Natural killer cell (primary cell): ENCODE data around the gene NCMAP. TPM values are rescaled to one million over a fixed set of nuclear protein-coding genes. Genes with fewer than 3 reads are reported as not detected.

ENCODE experiments used
- ATAC-seq, 3 donors: fragments of 150-1000 bp in 2 of 3; fragments of 200-7000 bp in 1 of 3; cut with Tn5 transposase; 1 replicate in 1 of 3; 2 replicates in 2 of 3; pipeline ENCODE4 v1.10.0; 2021; ENCODE audit warnings: mild to moderate bottlenecking in 2 of 3, moderate library complexity in 2 of 3
- DNase-seq, 2 donors: peaks; one replicate each; pipeline versions ENCODE4 v3.0.0 to v3.0.0-alpha.2; 2013 to 2021; ENCODE audit warnings: mixed read lengths in 1 of 2
- H3K27ac ChIP-seq: one replicate; pipeline ENCODE4 v1.5.1; 2013; ENCODE audit warnings: mild to moderate bottlenecking, low read length
- H3K27me3 ChIP-seq: one replicate; pipeline ENCODE4 v1.6.1; 2013; ENCODE audit warnings: low read length; ENCODE audit not compliant: control insufficient read depth, insufficient read depth
- H3K36me3 ChIP-seq: one replicate; pipeline ENCODE4 v1.6.1; 2013; ENCODE audit warnings: low read length; ENCODE audit not compliant: control insufficient read depth, insufficient read depth
- H3K4me1 ChIP-seq: one replicate; pipeline ENCODE4 v1.6.1; 2013; ENCODE audit warnings: low read length; ENCODE audit not compliant: control insufficient read depth, insufficient read depth
- H3K4me3 ChIP-seq: one replicate; pipeline ENCODE4 v1.5.1; 2013; ENCODE audit warnings: low read length
- H3K9me3 ChIP-seq: one replicate; pipeline ENCODE4 v1.6.1; 2013; ENCODE audit warnings: low read length; ENCODE audit not compliant: control insufficient read depth, insufficient read depth
- H3K27ac Mint-ChIP-seq, 2 donors: one replicate each; pipeline ENCODE4 v1.8.0; 2022; ENCODE audit warnings: mild to moderate bottlenecking in 2 of 2, mixed read lengths in 2 of 2, moderate library complexity in 1 of 2
- H3K27me3 Mint-ChIP-seq, 2 donors: one replicate each; pipeline ENCODE4 v1.8.0; 2022; ENCODE audit warnings: low read depth in 2 of 2, mixed read lengths in 2 of 2
- H3K36me3 Mint-ChIP-seq: one replicate; pipeline ENCODE4 v1.8.0; 2022; ENCODE audit warnings: mixed read lengths
- H3K4me1 Mint-ChIP-seq, 2 donors: one replicate each; pipeline ENCODE4 v1.8.0; 2022; ENCODE audit warnings: mixed read lengths in 2 of 2
- H3K4me3 Mint-ChIP-seq: one replicate; pipeline ENCODE4 v1.8.0; 2022; ENCODE audit warnings: mild to moderate bottlenecking, moderate library complexity, mixed read lengths
- H3K9me3 Mint-ChIP-seq, 2 donors: one replicate each; pipeline ENCODE4 v1.8.0; 2022; ENCODE audit warnings: mixed read lengths in 2 of 2
- CTCF ChIP-seq: fragments of 200-600 bp; IDR thresholded peaks from one replicate; pipeline ENCODE4 v1.8.0; 2022; ENCODE audit warnings: antibody characterized with exemption
- WGBS: methylation state at CpG from one replicate; pipeline ENCODE4 v1.1.7; 2013; ENCODE audit warnings: missing lambda C conversion rate; ENCODE audit not compliant: insufficient coverage; 5-methylcytosine and 5-hydroxymethylcytosine counted together
- intact Hi-C: fragments of 100-400 bp; cut with micrococcal nuclease; formaldehyde crosslinking; loops from one replicate; pipeline ENCODE4 v1.14.2; 2022
- total RNA-seq, 4 donors: library from RNA; stranded (reverse); fragments of 120-200 nt in 1 of 4; gene quantifications; one replicate each; pipeline versions ENCODE4 v1.2.3 to v1.2.4, GENCODE V29; 2013 to 2022

Gene NCMAP
- total RNA-seq, 3 donors from 2014 or later (not counting 1 experiment from before 2014, with no cell fraction given): not detected

- H3K9me3 ChIP-seq: peaks cover 3% of the 10 kb centered on the region
- H3K27me3 Mint-ChIP-seq: peaks cover 5 to 31% of the 10 kb centered on the region in 2 donors
- no peak overlapping the region for H3K27ac ChIP-seq
- WGBS: 71% methylated on average over 8 of the region's 15 CpGs
- H3K4me3 ChIP-seq: no peak overlapping the region
- H3K4me3 Mint-ChIP-seq: no peak overlapping the region
- TF ChIP-seq CTCF: no peak
- H3K4me1 Mint-ChIP-seq: peaks cover 18 to 19% of the 10 kb centered on the region in 2 donors
- no peak overlapping the region for H3K27ac Mint-ChIP-seq
- DNase-seq (peak in 1 of 2 donors; percentile 27), ATAC-seq (no peak)
- H3K4me1 ChIP-seq: peaks cover 13% of the 10 kb centered on the region
- no peaks in the 10 kb centered on the region for H3K36me3 ChIP-seq
- intact Hi-C loops: no loop called here
- H3K36me3 Mint-ChIP-seq: no peaks in the 10 kb centered on the region
- H3K9me3 Mint-ChIP-seq: no peaks in the 10 kb centered on the region
- H3K27me3 ChIP-seq: no peaks in the 10 kb centered on the region
These were observed 15.6 kb upstream of the NCMAP start for GRCh38 chr1:24540051-24540905.

GRCh38 chr1:24540906-24541710 is 14.8 kb upstream of the NCMAP start:
- H3K27me3 ChIP-seq: no peaks in the 10 kb centered on the region
- peaks cover 9 to 10% of the 10 kb centered on the region in 2 donors for H3K4me1 Mint-ChIP-seq
- H3K4me3 ChIP-seq: no peak overlapping the region
- no peak for TF ChIP-seq CTCF
- DNase-seq (peak in 1 of 2 donors; percentile 49), ATAC-seq (no peak)
- no peak overlapping the region for H3K27ac Mint-ChIP-seq
- H3K36me3 ChIP-seq: no peaks in the 10 kb centered on the region
- intact Hi-C loops: no loop called here
- H3K9me3 ChIP-seq: no peaks in the 10 kb centered on the region
- WGBS: 22% methylated on average over 2 of the region's 7 CpGs
- H3K27me3 Mint-ChIP-seq: peaks cover 9 to 38% of the 10 kb centered on the region in 2 donors
- H3K9me3 Mint-ChIP-seq: no peaks in the 10 kb centered on the region
- H3K36me3 Mint-ChIP-seq: no peaks in the 10 kb centered on the region
- H3K27ac ChIP-seq: no peak overlapping the region
- H3K4me1 ChIP-seq: peaks cover 6% of the 10 kb centered on the region
- H3K4me3 Mint-ChIP-seq: no peak overlapping the region

- peaks cover 2 to 3% of the 10 kb centered on the region in 2 donors for H3K4me1 Mint-ChIP-seq
- no peaks in the 10 kb centered on the region for H3K4me1 ChIP-seq
These were observed 14.1 kb upstream of the NCMAP start for GRCh38 chr1:24541711-24542346.

More at GRCh38 chr1:24541711-24542346, 14.1 kb upstream of the NCMAP start:
- Mint-ChIP-seq H3K27me3 (peaks cover 9 to 39% of the 10 kb centered on the region in 2 donors), H3K36me3 (no peaks in the 10 kb centered on the region), H3K4me3 (no peak overlapping the region), H3K9me3 (no peaks in the 10 kb centered on the region), H3K27ac (no peak overlapping the region)
- DNase-seq: peak in 1 of 2 donors; percentile 55
- no peak overlapping the region for H3K27ac ChIP-seq
- TF ChIP-seq CTCF: no peak
- H3K27me3 ChIP-seq: no peaks in the 10 kb centered on the region
- no peak overlapping the region for H3K4me3 ChIP-seq
- ATAC-seq: no peak
- no peaks in the 10 kb centered on the region for H3K36me3 ChIP-seq
- H3K9me3 ChIP-seq: no peaks in the 10 kb centered on the region
- intact Hi-C loops: no loop called here
- 80% methylated on average over 8 of the region's 8 CpGs for WGBS
